Sciatic nerve (tissue), 2 donors: ENCODE results near the gene GPR87. TPM values are rescaled to one million over a fixed set of nuclear protein-coding genes. Genes with fewer than 3 reads are reported as not detected.
A peak's percentile ranks its signal among the peaks of the same experiment; 100 is the strongest.

Experiments used
- ATAC-seq: fragments of 200-7000 bp; cut with Tn5 transposase; one replicate; pipeline ENCODE4 v1.9.1; 2020; ENCODE audit warnings: mild to moderate bottlenecking, moderate library complexity
- DNase-seq: peaks from one replicate; pipeline ENCODE4 v3.0.0-alpha.2; 2020; ENCODE audit warnings: low spot score
- intact Hi-C: fragments of 100-400 bp; cut with DNase I; formaldehyde crosslinking; loops from one replicate; pipeline ENCODE4 v1.14.2; 2022
- total RNA-seq: library from RNA; stranded (reverse); fragmentation: NEBNext Ultra II Directional; extraction: Animal tissue kit (Norgen Biotek cat#: 25700); gene quantifications from one replicate; pipeline ENCODE4 v1.2.1, GENCODE V29; 2021
- donor health status: DM: no; HTN: no; CAD: no.
- donor health status: DM: no; HTN: no; CAD: no.

Gene GPR87
- total RNA-seq, 1 donor from 2014 or later: not detected

GRCh38 chr3:151262871-151263525, 53.6 kb downstream of the GPR87 start:
- peak; percentile 84 for ATAC-seq
- no peak for DNase-seq
- intact Hi-C loops: no loop called here

GRCh38 chr3:151259664-151260063, 57.0 kb downstream of the GPR87 start:
- no peak for ATAC-seq
- intact Hi-C loops: no loop called here

GRCh38 chr3:151256749-151257148, 59.9 kb downstream of the GPR87 start:
- ATAC-seq: no peak
- intact Hi-C loops: no loop called here
- no peak for DNase-seq

More at GRCh38 chr3:151259664-151260063, 57.0 kb downstream of the GPR87 start:
- no peak for DNase-seq

- intact Hi-C loops: no loop called here
- DNase-seq (no peak), ATAC-seq (peak; percentile 41)
These were observed 67.8 kb downstream of the GPR87 start for GRCh38 chr3:151248772-151249337.

Other genes starting within 250 kb of the GPR87 start
- 4.8 TPM for gene MED12L, start 231.2 kb downstream of the GPR87 start, total RNA-seq
- gene GPR171, start 113.6 kb downstream of the GPR87 start, total RNA-seq: 1.6 TPM
- 8.9 TPM for gene P2RY14, start 38.3 kb downstream of the GPR87 start, total RNA-seq
- gene P2RY13, start 12.7 kb upstream of the GPR87 start, total RNA-seq: 3.7 TPM
- 27.1 TPM for gene P2RY12, start 67.9 kb upstream of the GPR87 start, total RNA-seq
- 1.2 TPM for gene IGSF10, start 144.2 kb upstream of the GPR87 start, total RNA-seq